Aortic smooth muscle cell (primary cell): ENCODE measurements around the gene C1D. TPM values are rescaled to one million over a fixed set of nuclear protein-coding genes. Genes with fewer than 3 reads are reported as not detected.

ENCODE experiments used
- total RNA-seq: library from RNA; depleted of rRNA; stranded (reverse); fragments of >200 nt; gene quantifications from 2 replicates; pipeline ENCODE4 v1.2.3, GENCODE V29; 2014

Gene C1D, protein sequence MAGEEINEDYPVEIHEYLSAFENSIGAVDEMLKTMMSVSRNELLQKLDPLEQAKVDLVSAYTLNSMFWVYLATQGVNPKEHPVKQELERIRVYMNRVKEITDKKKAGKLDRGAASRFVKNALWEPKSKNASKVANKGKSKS
- 12.9 and 19.5 TPM in 2 replicates for total RNA-seq

DNA sequence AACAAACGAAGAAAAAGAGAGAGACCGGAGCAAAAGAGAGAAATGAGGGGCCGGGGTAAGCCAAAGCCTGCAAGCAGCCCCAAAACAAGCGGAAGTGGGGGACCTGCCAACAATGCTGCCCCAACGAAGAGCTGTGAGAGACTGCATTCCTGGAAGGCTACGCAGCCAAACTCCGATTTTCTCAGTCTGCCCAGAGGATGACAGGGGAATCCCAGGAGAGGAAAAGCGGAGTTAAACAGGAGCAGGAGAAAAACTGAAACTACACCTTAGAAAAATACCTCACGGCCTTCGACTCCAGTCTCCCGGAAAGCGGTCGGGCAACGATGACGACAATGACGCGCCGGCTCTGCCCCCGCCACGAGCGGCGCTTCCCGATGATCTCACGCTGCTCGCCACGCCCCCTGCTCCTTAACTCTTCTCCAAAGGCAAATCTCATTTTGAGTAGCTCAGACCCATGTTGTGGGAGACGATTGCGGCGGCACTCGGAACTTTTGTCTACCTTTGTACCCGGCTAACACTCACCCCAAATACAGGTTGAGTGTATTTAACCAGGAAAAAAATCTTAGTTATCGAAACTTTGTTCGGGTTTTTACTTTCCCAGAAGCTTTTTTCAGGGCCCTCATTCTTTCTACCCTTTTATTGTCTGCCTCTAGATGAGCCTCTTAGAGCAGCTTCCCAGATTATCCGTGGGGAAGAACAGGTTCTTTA lies at the start of gene C1D:
Gene C1D, minus strand, starts transcription at position 325 of the 708 bp plus-strand sequence. CDS start 15,694 bp downstream, outside the sequence.

Other genes with a start within 250 kb of the C1D start
- gene PNO1, start 94.9 kb upstream of the C1D start, total RNA-seq: 11.1 and 12.4 TPM in 2 replicates
- 17.7 and 24.1 TPM in 2 replicates for gene PPP3R1, start 189.5 kb upstream of the C1D start, total RNA-seq